Activated CD4-positive, alpha-beta memory T cell treated with anti-CD3 and anti-CD28 coated beads, Interleukin-2, amount 10 ng/mL, durations not matched to agents 7 days and 5 days (primary cell): ENCODE measurements around the gene FCRL5. TPM values are rescaled to one million over a fixed set of nuclear protein-coding genes. Genes with fewer than 3 reads are reported as not detected.
"Not testable (repeated sequence)": the region's sequence is repeated elsewhere in the genome, so short reads cannot be mapped to it uniquely, and the experiment has no call there.

Experiments used
- CTCF ChIA-PET: fragments of 350-600 bp; sonication (Branson Sonifier 250); formaldehyde crosslinking; loops from one replicate; lab custom pipeline; 2021; ENCODE audit warnings: antibody characterized with exemption, inconsistent platforms; lab: Charles Lee
- POLR2A ChIA-PET: fragments of 350-600 bp; sonication (Branson Sonifier 250); formaldehyde crosslinking; loops from one replicate; lab custom pipeline; 2021; ENCODE audit warnings: antibody characterized with exemption; lab: Charles Lee
- DNase-seq: peaks from one replicate; pipeline ENCODE4 v3.0.0-alpha.2; 2020
- H3K27ac Mint-ChIP-seq: one replicate; pipeline ENCODE4 v1.8.0; 2021; ENCODE audit warnings: mild to moderate bottlenecking, mixed read lengths
- H3K27me3 Mint-ChIP-seq: one replicate; pipeline ENCODE4 v1.8.0; 2021; ENCODE audit warnings: mixed read lengths
- H3K36me3 Mint-ChIP-seq: one replicate; pipeline ENCODE4 v1.8.0; 2021; ENCODE audit warnings: low read depth, mixed read lengths
- H3K4me1 Mint-ChIP-seq: one replicate; pipeline ENCODE4 v1.8.0; 2021; ENCODE audit warnings: mixed read lengths
- H3K4me3 Mint-ChIP-seq: one replicate; pipeline ENCODE4 v1.8.0; 2021; ENCODE audit warnings: mild to moderate bottlenecking, mixed read lengths
- H3K9me3 Mint-ChIP-seq: one replicate; pipeline ENCODE4 v1.8.0; 2021; ENCODE audit warnings: mixed read lengths
- total RNA-seq, 2 experiments: library from RNA; stranded (reverse); gene quantifications; one replicate each; pipeline ENCODE4 v1.2.3, GENCODE V29; 2021

Gene FCRL5
- total RNA-seq, 2 experiments from 2014 or later: not detected

GRCh38 chr1:157566484-157567300 lies 14.4 kb upstream of the FCRL5 start:
- Mint-ChIP-seq H3K9me3 (no peaks in the 10 kb centered on the region), H3K4me1 (no peaks in the 10 kb centered on the region), H3K4me3 (no peak overlapping the region), H3K36me3 (no peaks in the 10 kb centered on the region), H3K27me3 (peaks cover 13% of the 10 kb centered on the region), H3K27ac (no peak overlapping the region)
- ChIA-PET CTCF (no interaction called here), POLR2A (no interaction called here)
- DNase-seq: no peak

GRCh38 chr1:157562515-157562914 lies 10.2 kb upstream of the FCRL5 start:
- ChIA-PET POLR2A (no interaction called here), CTCF (interaction anchor here (1.7 kb wide), 1 partner anchor 18 kb away, joined by 3 read pairs; no protein-coding TSS in a partner anchor)
- Mint-ChIP-seq H3K27ac (no peak overlapping the region), H3K36me3 (no peaks in the 10 kb centered on the region), H3K27me3 (peaks cover 5% of the 10 kb centered on the region), H3K4me1 (no peaks in the 10 kb centered on the region), H3K4me3 (no peak overlapping the region), H3K9me3 (no peaks in the 10 kb centered on the region)
- no peak for DNase-seq

- ChIA-PET POLR2A (no interaction called here), CTCF (no interaction called here)
- no peaks in the 10 kb centered on the region for H3K36me3 Mint-ChIP-seq
- H3K4me1 Mint-ChIP-seq: no peaks in the 10 kb centered on the region
- no peak for DNase-seq
- H3K27ac Mint-ChIP-seq: no peak overlapping the region
- H3K9me3 Mint-ChIP-seq: no peaks in the 10 kb centered on the region
- H3K27me3 Mint-ChIP-seq: peaks cover 4% of the 10 kb centered on the region
- no peak overlapping the region for H3K4me3 Mint-ChIP-seq
Observed at GRCh38 chr1:157558119-157558518, 5.8 kb upstream of the FCRL5 start.

DNA sequence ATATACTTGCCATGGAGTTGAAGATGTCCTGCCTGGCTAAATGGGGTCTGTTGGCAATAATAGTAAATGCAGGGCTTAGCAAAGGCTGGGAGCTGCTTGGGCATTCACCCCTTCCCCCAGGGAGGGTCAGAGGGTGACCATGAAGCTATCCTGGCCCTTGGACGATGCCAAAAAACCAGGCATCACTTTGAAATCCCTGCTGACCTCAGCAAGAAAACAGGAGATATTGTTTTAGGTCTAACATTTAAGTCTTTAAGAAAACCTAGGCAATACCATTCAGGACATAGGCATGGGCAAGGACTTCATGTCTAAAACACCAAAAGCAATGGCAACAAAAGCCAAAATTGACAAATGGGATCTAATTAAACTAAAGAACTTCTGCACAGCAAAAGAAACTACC lies 4.2 kb downstream of the FCRL5 start:
- DNase-seq, H3K4me1 Mint-ChIP-seq, H3K27ac Mint-ChIP-seq, H3K36me3 Mint-ChIP-seq, H3K27me3 Mint-ChIP-seq, CTCF ChIA-PET, POLR2A ChIA-PET, H3K4me3 Mint-ChIP-seq, H3K9me3 Mint-ChIP-seq: not testable (repeated sequence)

GRCh38 chr1:157542676-157543075 lies 9.6 kb downstream of the FCRL5 start:
- no peak overlapping the region for H3K27ac Mint-ChIP-seq
- no peaks in the 10 kb centered on the region for H3K9me3 Mint-ChIP-seq
- H3K36me3 Mint-ChIP-seq: no peaks in the 10 kb centered on the region
- no peak overlapping the region for H3K4me3 Mint-ChIP-seq
- peaks cover 15% of the 10 kb centered on the region for H3K27me3 Mint-ChIP-seq
- no peak for DNase-seq
- POLR2A ChIA-PET: no interaction called here
- CTCF ChIA-PET: no interaction called here
- no peaks in the 10 kb centered on the region for H3K4me1 Mint-ChIP-seq

GRCh38 chr1:157540852-157541251 lies 11.5 kb downstream of the FCRL5 start:
- Mint-ChIP-seq H3K27me3 (peaks cover 15% of the 10 kb centered on the region), H3K9me3 (no peaks in the 10 kb centered on the region), H3K36me3 (no peaks in the 10 kb centered on the region), H3K4me3 (no peak overlapping the region), H3K4me1 (no peaks in the 10 kb centered on the region), H3K27ac (no peak overlapping the region)
- POLR2A ChIA-PET: no interaction called here
- DNase-seq: no peak
- CTCF ChIA-PET: no interaction called here

DNA sequence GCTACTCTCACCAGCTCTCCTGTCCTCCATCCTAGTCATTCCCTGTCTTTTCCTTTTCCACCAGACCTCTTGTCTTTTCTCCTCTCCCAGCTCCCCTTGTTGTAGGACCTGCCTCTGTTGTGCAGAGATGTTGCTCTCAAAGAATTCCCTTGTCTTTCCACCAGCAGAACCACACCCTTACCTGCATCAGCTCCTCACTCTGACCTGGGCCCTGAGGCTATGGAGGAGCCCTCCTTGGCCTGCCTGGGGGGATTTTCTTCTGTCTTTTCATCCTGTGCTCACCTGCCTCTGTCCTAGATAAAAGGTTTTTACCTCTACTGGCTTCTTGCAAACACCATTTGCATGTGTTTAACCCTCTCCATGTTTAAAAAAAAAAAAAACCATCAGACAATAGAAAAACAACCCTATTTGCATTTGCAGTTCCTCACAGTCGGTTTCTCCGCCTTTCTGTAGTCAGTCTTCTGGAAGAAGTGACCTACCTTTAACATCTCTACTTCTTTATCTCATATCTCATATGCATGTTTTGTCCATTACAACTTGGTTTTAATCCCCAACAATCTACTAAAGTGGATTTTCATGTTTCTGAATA lies 12.1 kb downstream of the FCRL5 start:
- ChIA-PET CTCF (no interaction called here), POLR2A (interaction anchor here (0.6 kb wide), 1 partner anchor 582 kb away, joined by 3 read pairs; no protein-coding TSS in a partner anchor)
- no peaks in the 10 kb centered on the region for H3K36me3 Mint-ChIP-seq
- peaks cover 16% of the 10 kb centered on the region for H3K27me3 Mint-ChIP-seq
- H3K4me1 Mint-ChIP-seq: no peaks in the 10 kb centered on the region
- no peak overlapping the region for H3K4me3 Mint-ChIP-seq
- no peak for DNase-seq
- no peak overlapping the region for H3K27ac Mint-ChIP-seq
- no peaks in the 10 kb centered on the region for H3K9me3 Mint-ChIP-seq

- Mint-ChIP-seq H3K36me3 (no peaks in the 10 kb centered on the region), H3K4me1 (no peaks in the 10 kb centered on the region), H3K9me3 (no peaks in the 10 kb centered on the region), H3K27me3 (peaks cover 17% of the 10 kb centered on the region), H3K27ac (no peak overlapping the region), H3K4me3 (no peak overlapping the region)
- DNase-seq: no peak
- CTCF ChIA-PET: no interaction called here
- POLR2A ChIA-PET: interaction anchor here (0.6 kb wide), 1 partner anchor 583 kb away, joined by 3 read pairs; no protein-coding TSS in a partner anchor
Observed at GRCh38 chr1:157539568-157539967, 12.7 kb downstream of the FCRL5 start.

GRCh38 chr1:157532569-157532968 lies 19.7 kb downstream of the FCRL5 start:
- Mint-ChIP-seq H3K27me3 (peaks cover 18% of the 10 kb centered on the region), H3K36me3 (no peaks in the 10 kb centered on the region), H3K4me1 (no peaks in the 10 kb centered on the region), H3K27ac (no peak overlapping the region), H3K4me3 (no peak overlapping the region), H3K9me3 (no peaks in the 10 kb centered on the region)
- POLR2A ChIA-PET: no interaction called here
- CTCF ChIA-PET: no interaction called here
- DNase-seq: no peak

DNA sequence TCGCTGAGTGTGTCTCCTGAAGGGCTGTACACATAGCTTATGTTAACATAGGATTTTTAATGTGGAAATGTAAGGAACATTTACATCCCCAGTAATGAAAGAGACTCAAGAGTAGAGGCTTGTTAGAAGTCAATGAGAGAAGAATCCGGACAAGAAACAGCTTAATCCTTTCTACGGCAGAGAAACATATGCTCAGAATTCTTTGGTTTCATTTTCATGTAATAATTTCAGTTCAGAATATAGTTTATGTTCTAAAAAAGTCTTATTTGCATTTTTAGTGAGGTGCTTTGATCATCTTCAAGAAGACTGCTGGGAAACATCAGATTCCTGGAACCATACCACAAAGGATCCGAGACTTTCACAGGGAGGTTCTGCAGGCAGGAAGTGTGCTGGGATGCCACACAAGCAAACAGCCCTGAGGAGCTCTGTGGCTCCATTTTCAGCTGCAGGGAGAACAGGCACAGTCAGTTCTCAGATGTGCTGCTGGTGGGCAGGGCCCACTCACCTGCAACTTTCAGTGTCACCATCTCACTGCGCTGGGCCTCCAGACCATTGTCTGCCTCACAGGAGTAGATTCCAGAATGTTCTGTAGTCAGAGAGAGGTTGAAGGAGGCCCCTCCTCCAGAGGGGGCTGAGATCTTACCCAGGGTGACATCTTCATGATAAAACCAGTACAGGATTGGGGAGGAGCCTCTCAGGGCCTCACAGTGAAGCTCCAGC lies 28.4 kb downstream of the FCRL5 start:
- Mint-ChIP-seq H3K27ac (no peak overlapping the region), H3K9me3 (no peaks in the 10 kb centered on the region), H3K4me1 (peaks cover 12% of the 10 kb centered on the region), H3K27me3 (peaks cover 11% of the 10 kb centered on the region), H3K4me3 (peak overlapping the region; percentile 5), H3K36me3 (no peaks in the 10 kb centered on the region)
- DNase-seq: no peak
- POLR2A ChIA-PET: no interaction called here
- CTCF ChIA-PET: interaction anchor here (0.6 kb wide), 1 partner anchor 18 kb away, joined by 3 read pairs; no protein-coding TSS in a partner anchor

DNA sequence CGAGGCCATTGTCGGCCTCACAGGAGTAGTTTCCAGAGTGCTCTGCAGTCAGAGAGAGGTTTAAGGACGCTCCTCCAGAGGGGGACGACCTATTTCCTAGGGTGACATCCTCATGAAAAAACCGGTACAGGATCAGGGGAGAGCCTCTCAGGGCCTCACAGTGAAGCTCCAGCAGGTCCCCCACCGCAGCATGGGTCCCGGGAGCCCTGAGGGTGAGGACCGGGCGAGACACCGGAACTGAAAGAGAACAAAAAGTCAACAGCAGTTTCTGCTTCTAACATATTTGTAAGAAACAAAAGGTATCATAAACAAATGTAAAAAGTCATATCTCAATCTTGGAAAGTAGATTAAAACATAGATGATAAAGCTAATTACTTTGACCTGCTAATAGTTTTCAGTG lies 31.3 kb downstream of the FCRL5 start:
- CTCF ChIA-PET: no interaction called here
- no peak overlapping the region for H3K4me3 Mint-ChIP-seq
- peaks cover 9% of the 10 kb centered on the region for H3K27me3 Mint-ChIP-seq
- H3K9me3 Mint-ChIP-seq: no peaks in the 10 kb centered on the region
- peaks cover 12% of the 10 kb centered on the region for H3K4me1 Mint-ChIP-seq
- H3K36me3 Mint-ChIP-seq: no peaks in the 10 kb centered on the region
- DNase-seq: no peak
- no peak overlapping the region for H3K27ac Mint-ChIP-seq
- POLR2A ChIA-PET: no interaction called here

- CTCF ChIA-PET: no interaction called here
- H3K9me3 Mint-ChIP-seq: no peaks in the 10 kb centered on the region
- peaks cover 9% of the 10 kb centered on the region for H3K27me3 Mint-ChIP-seq
- no peak for DNase-seq
- H3K4me3 Mint-ChIP-seq: no peak overlapping the region
- H3K36me3 Mint-ChIP-seq: no peaks in the 10 kb centered on the region
- H3K27ac Mint-ChIP-seq: no peak overlapping the region
- POLR2A ChIA-PET: no interaction called here
- H3K4me1 Mint-ChIP-seq: peaks cover 12% of the 10 kb centered on the region
Observed at GRCh38 chr1:157520386-157520935, 31.9 kb downstream of the FCRL5 start.

- no peaks in the 10 kb centered on the region for H3K9me3 Mint-ChIP-seq
Observed at GRCh38 chr1:157519451-157519850, 32.9 kb downstream of the FCRL5 start.

More at GRCh38 chr1:157519451-157519850, 32.9 kb downstream of the FCRL5 start:
- no peak for DNase-seq
- Mint-ChIP-seq H3K4me3 (no peak overlapping the region), H3K36me3 (no peaks in the 10 kb centered on the region), H3K27me3 (peaks cover 9% of the 10 kb centered on the region), H3K27ac (no peak overlapping the region), H3K4me1 (peaks cover 12% of the 10 kb centered on the region)
- POLR2A ChIA-PET: no interaction called here
- CTCF ChIA-PET: no interaction called here
